ENCODE measurements around the gene CLIP1.

The CLIP1 gene

GRCh38 chr12:122245553-122245952, 176.9 kb downstream of the CLIP1 start:
- ChIA-PET CTCF (no interaction called here), POLR2A (ENCODE audit: low non-redundant PET) (no interaction called here)
- no peak for TF ChIP-seq CTCF (conservative IDR thresholded peaks at IDR 0.05; ENCODE audit: low read depth)
- no peak for DNase-seq (ENCODE audit: low spot score)
- H3K27ac ChIP-seq, result no peak overlapping the region

- ChIA-PET CTCF (interaction anchor here (0.6 to 0.7 kb wide), 3 partner anchors 8 to 433 kb away, joined by 3 to 9 read pairs (median 4); no protein-coding TSS in a partner anchor), POLR2A (ENCODE audit: low non-redundant PET) (no interaction called here)
- DNase-seq (ENCODE audit: low spot score), result peak; percentile 34
- TF ChIP-seq CTCF (conservative IDR thresholded peaks at IDR 0.05; ENCODE audit: low read depth), result no peak
- no peak overlapping the region for H3K27ac ChIP-seq
These were observed 177.7 kb downstream of the CLIP1 start for GRCh38 chr12:122244565-122245371.

GRCh38 chr12:122243965-122244364, 178.5 kb downstream of the CLIP1 start:
- no peak for TF ChIP-seq CTCF (conservative IDR thresholded peaks at IDR 0.05; ENCODE audit: low read depth)
- DNase-seq (ENCODE audit: low spot score), result no peak
- ChIA-PET POLR2A (ENCODE audit: low non-redundant PET) (no interaction called here), CTCF (interaction anchor here (0.6 kb wide), 1 partner anchor 92 kb away, joined by 4 read pairs; no protein-coding TSS in a partner anchor)
- H3K27ac ChIP-seq, result no peak overlapping the region

GRCh38 chr12:122238861-122239260, 183.6 kb downstream of the CLIP1 start:
- H3K27ac ChIP-seq, result no peak overlapping the region
- DNase-seq (ENCODE audit: low spot score), result peak; percentile 52
- ChIA-PET CTCF (no interaction called here), POLR2A (ENCODE audit: low non-redundant PET) (no interaction called here)
- TF ChIP-seq CTCF (conservative IDR thresholded peaks at IDR 0.05; ENCODE audit: low read depth), result no peak

- ChIA-PET POLR2A (ENCODE audit: low non-redundant PET) (no interaction called here), CTCF (no interaction called here)
- no peak for DNase-seq (ENCODE audit: low spot score)
- H3K27ac ChIP-seq, result no peak overlapping the region
- no peak for TF ChIP-seq CTCF (conservative IDR thresholded peaks at IDR 0.05; ENCODE audit: low read depth)
These were observed 186.7 kb downstream of the CLIP1 start for GRCh38 chr12:122235741-122236140.

GRCh38 chr12:122232691-122233090, 189.8 kb downstream of the CLIP1 start:
- no peak for DNase-seq (ENCODE audit: low spot score)
- no peak for TF ChIP-seq CTCF (conservative IDR thresholded peaks at IDR 0.05; ENCODE audit: low read depth)
- POLR2A ChIA-PET (ENCODE audit: low non-redundant PET), result no interaction called here
- CTCF ChIA-PET, result no interaction called here
- no peak overlapping the region for H3K27ac ChIP-seq

Data from RWPE1 (cell line).